ENCODE measurements around the gene KLHL6. TPM values are rescaled to one million over a fixed set of nuclear protein-coding genes. Genes with fewer than 3 reads are reported as not detected.
A peak's percentile ranks its signal among the peaks of the same experiment; 100 is the strongest.

KLHL6 gene
- total and polyA plus RNA-seq, 2 experiments from 2014 or later = 0.17 TPM; not detected in 1

DNA sequence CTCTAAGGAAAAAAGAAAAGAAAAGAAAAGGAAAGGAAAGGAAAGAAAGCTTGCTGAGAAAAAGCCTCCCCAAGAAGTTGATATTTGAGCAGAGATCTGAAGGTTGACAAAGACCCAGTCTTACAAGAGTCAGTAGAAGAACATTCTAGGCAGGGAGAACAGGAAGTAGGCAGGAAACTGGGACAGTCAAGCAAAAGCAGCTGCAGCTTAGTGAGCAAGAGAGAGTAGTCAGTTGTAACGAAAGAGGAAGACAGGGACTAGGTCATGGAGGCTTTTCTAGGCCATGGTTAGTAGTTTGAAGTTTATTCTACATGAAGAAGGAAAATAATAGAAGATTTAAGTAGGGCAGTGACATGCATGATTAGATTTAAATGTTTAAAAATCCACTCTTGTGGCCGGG is 31.8 kb upstream of the KLHL6 start:
- Histone ChIP-seq H3K9me2 (replicated peaks; ENCODE audit: insufficient read depth) (no peaks in the 10 kb centered on the region), H3K36me3 (replicated peaks; ENCODE audit: insufficient read depth, low read depth) (no peaks in the 10 kb centered on the region), H3K4me1 (ENCODE audit: insufficient read depth) (peaks cover 27% of the 10 kb centered on the region), H3K4me2 (no peak overlapping the region), H3K27me3 (no peaks in the 10 kb centered on the region), H2AFZ (no peak overlapping the region), H4K20me1 (ENCODE audit: insufficient read depth, poor library complexity, severe bottlenecking) (no peaks in the 10 kb centered on the region), H3K79me2 (no peaks in the 10 kb centered on the region), H3K9me3 (ENCODE audit: low read depth) (no peaks in the 10 kb centered on the region), H3K4me3 (no peak overlapping the region), H3K27ac (no peak overlapping the region)
- WGBS (ENCODE audit: low lambda C conversion rate, missing lambda C conversion rate) = 89% methylated on average over 2 of the region's 2 CpGs
- no peak for DNase-seq (ENCODE audit: low spot score)
- TF ChIP-seq EZH2 (IDR thresholded peaks at IDR 0.05; ENCODE audit: borderline replicate concordance) (no peak), CTCF (IDR thresholded peaks at IDR 0.05; ENCODE audit: poor library complexity) (no peak), EZH2phosphoT487 (IDR thresholded peaks at IDR 0.05; ENCODE audit: low read depth, severe bottlenecking, unreplicated experiment) (no peak)

- Histone ChIP-seq H3K4me2 (no peak overlapping the region), H3K9me3 (ENCODE audit: low read depth) (no peaks in the 10 kb centered on the region), H3K27me3 (no peaks in the 10 kb centered on the region), H4K20me1 (ENCODE audit: insufficient read depth, poor library complexity, severe bottlenecking) (no peaks in the 10 kb centered on the region), H3K36me3 (replicated peaks; ENCODE audit: insufficient read depth, low read depth) (no peaks in the 10 kb centered on the region), H3K79me2 (no peaks in the 10 kb centered on the region), H2AFZ (no peak overlapping the region), H3K4me1 (ENCODE audit: insufficient read depth) (peaks cover 27% of the 10 kb centered on the region), H3K9me2 (replicated peaks; ENCODE audit: insufficient read depth) (no peaks in the 10 kb centered on the region), H3K27ac (no peak overlapping the region), H3K4me3 (no peak overlapping the region)
- 92% methylated on average over 5 of the region's 5 CpGs for WGBS (ENCODE audit: low lambda C conversion rate, missing lambda C conversion rate)
- no peak for TF ChIP-seq CTCF (IDR thresholded peaks at IDR 0.05; ENCODE audit: poor library complexity)
- TF ChIP-seq EZH2phosphoT487 (IDR thresholded peaks at IDR 0.05; ENCODE audit: low read depth, severe bottlenecking, unreplicated experiment) = no peak
- no peak for TF ChIP-seq EZH2 (IDR thresholded peaks at IDR 0.05; ENCODE audit: borderline replicate concordance)
- DNase-seq (ENCODE audit: low spot score) = no peak
Observed at GRCh38 chr3:183586477-183586876, 31.0 kb upstream of the KLHL6 start.

DNA sequence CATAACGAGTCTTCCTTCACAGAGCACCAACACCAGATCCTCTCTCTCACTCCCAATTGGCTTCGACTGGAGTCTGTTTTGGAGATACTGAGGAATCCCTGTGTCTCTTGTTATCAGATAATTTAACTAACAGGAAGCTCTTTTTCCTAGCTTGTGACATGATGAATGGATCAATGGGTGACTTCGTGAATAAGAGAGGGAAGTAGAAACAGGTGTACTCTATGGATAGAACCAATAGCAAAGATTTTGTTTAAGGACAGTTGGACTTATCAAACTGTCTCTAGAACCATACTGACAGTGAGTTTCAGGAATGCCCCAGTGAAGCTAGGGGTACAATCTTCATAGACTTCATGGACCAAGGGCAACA is 29.4 kb upstream of the KLHL6 start:
- no peaks in the 10 kb centered on the region for H3K9me2 ChIP-seq (replicated peaks; ENCODE audit: insufficient read depth)
- H3K36me3 ChIP-seq (replicated peaks; ENCODE audit: insufficient read depth, low read depth) = no peaks in the 10 kb centered on the region
- H2AFZ ChIP-seq = no peak overlapping the region
- peak overlapping the region; percentile 84 for H3K27ac ChIP-seq
- H3K79me2 ChIP-seq = no peaks in the 10 kb centered on the region
- no peak overlapping the region for H3K4me2 ChIP-seq
- no peaks in the 10 kb centered on the region for H4K20me1 ChIP-seq (ENCODE audit: insufficient read depth, poor library complexity, severe bottlenecking)
- TF ChIP-seq EZH2phosphoT487 (IDR thresholded peaks at IDR 0.05; ENCODE audit: low read depth, severe bottlenecking, unreplicated experiment) (no peak), CTCF (IDR thresholded peaks at IDR 0.05; ENCODE audit: poor library complexity) (no peak), EZH2 (IDR thresholded peaks at IDR 0.05; ENCODE audit: borderline replicate concordance) (no peak)
- peaks cover 33% of the 10 kb centered on the region for H3K4me1 ChIP-seq (ENCODE audit: insufficient read depth)
- H3K27me3 ChIP-seq = no peaks in the 10 kb centered on the region
- no peak overlapping the region for H3K4me3 ChIP-seq
- no peaks in the 10 kb centered on the region for H3K9me3 ChIP-seq (ENCODE audit: low read depth)
- WGBS (ENCODE audit: low lambda C conversion rate, missing lambda C conversion rate) = 47% methylated on average over 3 of the region's 3 CpGs
- DNase-seq (ENCODE audit: low spot score) = no peak
